OCI-LY3 (cell line): Measurements from ENCODE around the gene SLC24A4.

Experiments
- CTCF ChIP-seq: fragments of 200-600, 300-600 bp; sonication (generic); IDR thresholded peaks from 2 replicates; pipeline ENCODE4 v1.5.1; 2014; ENCODE audit warnings: antibody characterized with exemption, low read length, low read depth
- EZH2phosphoT487 ChIP-seq: fragments of 200-600 bp; shearing (Covaris generic); IDR thresholded peaks from 2 replicates; pipeline ENCODE4 v1.6.1; 2018; ENCODE audit warnings: antibody characterized with exemption, mixed run types, low read depth

- TF ChIP-seq CTCF (no peak), EZH2phosphoT487 (no peak)
Observed at GRCh38 chr14:92443741-92444140, 120.8 kb downstream of the SLC24A4 start.
